22Rv1 (cell line): ENCODE data around the gene SYTL1.

ENCODE experiments used
- CTCF ChIP-seq: fragments of 450-650 bp; IDR thresholded peaks from 2 replicates; pipeline ENCODE4 v1.5.1; 2017; ENCODE audit warnings: mild to moderate bottlenecking
- ZFX ChIP-seq: fragments of 450-650 bp; IDR thresholded peaks from 2 replicates; pipeline ENCODE4 v1.6.1; 2017; ENCODE audit warnings: antibody characterized with exemption, borderline replicate concordance

- TF ChIP-seq CTCF (peak; percentile 33; the same call in 1 of the 2 replicates), ZFX (no peak)
These were observed 51.2 kb downstream of the SYTL1 start for GRCh38 chr1:27392778-27393635.
